Ecto neural progenitor cell (in vitro differentiated cells): Measurements from ENCODE around the gene GAL3ST2.
A peak's percentile ranks its signal among the peaks of the same experiment; 100 is the strongest.
"Not testable (repeated sequence)": the region's sequence is repeated elsewhere in the genome, so short reads cannot be mapped to it uniquely, and the experiment has no call there.

Experiments used
- DNase-seq: peaks from one replicate; pipeline ENCODE4 v3.0.0-alpha.2; 2018; ENCODE audit warnings: low spot score

GAL3ST2 gene

GRCh38 chr2:241776336-241777169, at the start of gene GAL3ST2:
TSS of gene GAL3ST2 (plus strand) at chr2:241776822. CDS start at chr2:241776956, 134 bp downstream.
- no peak for DNase-seq

- DNase-seq: no peak
Measured at GRCh38 chr2:241728000-241728399, 48.6 kb upstream of the GAL3ST2 start.

- DNase-seq: no peak
Measured at GRCh38 chr2:241728627-241729026, 48.0 kb upstream of the GAL3ST2 start.

GRCh38 chr2:241729868-241730267, 46.8 kb upstream of the GAL3ST2 start:
- DNase-seq: no peak

- no peak for DNase-seq
Measured at GRCh38 chr2:241730671-241731293, 45.8 kb upstream of the GAL3ST2 start.

- DNase-seq: peak; percentile 58
Measured at GRCh38 chr2:241732513-241733186, 44.0 kb upstream of the GAL3ST2 start.

GRCh38 chr2:241733391-241734207, 43.0 kb upstream of the GAL3ST2 start:
- DNase-seq: no peak

- no peak for DNase-seq
Measured at GRCh38 chr2:241734208-241734466, 42.5 kb upstream of the GAL3ST2 start.

- peak; percentile 96 for DNase-seq
Measured at GRCh38 chr2:241734467-241735208, 42.0 kb upstream of the GAL3ST2 start, which contains the start of gene D2HGDH. TSS of gene D2HGDH (plus strand) at chr2:241734630. CDS start at chr2:241735225, 595 bp downstream.

GRCh38 chr2:241736111-241736510, 40.5 kb upstream of the GAL3ST2 start:
- no peak for DNase-seq

GRCh38 chr2:241738040-241738686, 38.5 kb upstream of the GAL3ST2 start:
- no peak for DNase-seq

GRCh38 chr2:241739177-241739576, 37.4 kb upstream of the GAL3ST2 start:
- DNase-seq: no peak

GRCh38 chr2:241739651-241740050, 37.0 kb upstream of the GAL3ST2 start:
- DNase-seq: no peak

GRCh38 chr2:241741016-241741415, 35.6 kb upstream of the GAL3ST2 start:
- no peak for DNase-seq

- no peak for DNase-seq
Measured at GRCh38 chr2:241742320-241742939, 34.2 kb upstream of the GAL3ST2 start.

GRCh38 chr2:241743008-241743407, 33.6 kb upstream of the GAL3ST2 start:
- DNase-seq: not testable (repeated sequence)

GRCh38 chr2:241743620-241744019, 33.0 kb upstream of the GAL3ST2 start:
- DNase-seq: no peak

GRCh38 chr2:241744028-241744754, 32.4 kb upstream of the GAL3ST2 start:
- no peak for DNase-seq

GRCh38 chr2:241745276-241745675, 31.3 kb upstream of the GAL3ST2 start:
- no peak for DNase-seq

GRCh38 chr2:241746084-241746483, 30.5 kb upstream of the GAL3ST2 start:
- no peak for DNase-seq
